Measurements from ENCODE around the gene TATDN2. TPM values are rescaled to one million over a fixed set of nuclear protein-coding genes. Genes with fewer than 3 reads are reported as not detected.

Gene TATDN2
- total and polyA plus RNA-seq, 2 donors (not counting 3 experiments of a cell fraction or from before 2014, with no cell fraction given), result 10.7 to 26.8 TPM

DNA sequence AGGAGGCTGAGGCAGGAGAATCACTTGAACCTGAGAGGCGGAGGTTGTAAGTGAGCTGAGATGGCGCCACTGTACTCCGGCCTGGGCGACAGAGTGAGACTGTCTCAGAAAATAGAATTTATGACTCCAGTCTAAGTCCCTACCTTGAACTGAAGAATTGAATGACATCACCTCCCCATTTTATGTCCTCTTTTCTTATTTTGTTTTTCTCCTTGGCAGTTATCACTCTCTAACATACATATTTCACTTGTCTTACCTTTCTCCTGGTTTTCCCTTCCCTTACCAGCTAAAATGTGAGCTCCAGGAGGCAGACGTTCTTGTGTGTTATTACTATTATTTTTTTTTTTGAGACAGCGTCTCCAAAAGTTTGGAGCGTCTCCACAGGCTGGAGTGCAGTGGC lies 7.6 kb downstream of the TATDN2 start:
- Histone ChIP-seq H3K9ac (replicated peaks; ENCODE audit: extremely low read depth, insufficient read depth, low read length) (no peak overlapping the region), H3K27ac (ENCODE audit: insufficient read depth, low read depth, low read length) (no peak overlapping the region), H3K4me1 (ENCODE audit: control insufficient read depth, extremely low read depth, insufficient read depth, low read length) (peaks cover 2% of the 10 kb centered on the region), H3K4me3 (replicated peaks in 1 of 3; ENCODE audit: insufficient read depth in 1 of 3, low read depth in 1 of 3, low read length in 3 of 3) (no peak overlapping the region), H2AFZ (ENCODE audit: low read depth, low read length) (no peak overlapping the region), H3K4me2 (ENCODE audit: insufficient read depth, low read length) (no peak overlapping the region), H3K9me3 (replicated peaks; ENCODE audit: control insufficient read depth, insufficient read depth, low read length) (no peaks in the 10 kb centered on the region), H3K27me3 (ENCODE audit: control insufficient read depth in 2 of 2, insufficient read depth in 2 of 2, low read length in 2 of 2) (no peaks in the 10 kb centered on the region), H3K9me1 (replicated peaks; ENCODE audit: control insufficient read depth, extremely low read depth, insufficient read depth, low read length) (no peaks in the 10 kb centered on the region), H4K20me1 (replicated peaks; ENCODE audit: control insufficient read depth, extremely low read depth, insufficient read depth, low read length) (no peaks in the 10 kb centered on the region), H3K36me3 (ENCODE audit: control insufficient read depth in 2 of 2, extremely low read depth in 1 of 2, insufficient read depth in 2 of 2, low read length in 2 of 2) (peaks cover under 1 to 10% of the 10 kb centered on the region in 2 experiments), H3K79me2 (ENCODE audit: control insufficient read depth, insufficient read depth, low read length) (peaks cover 45% of the 10 kb centered on the region)
- FAIRE-seq (no peak), DNase-seq (ENCODE audit: low read depth, low spot score) (no peak)
- BruUV-seq (replicated peaks), result no TSS peak
- TF ChIP-seq FOS (IDR thresholded peaks at IDR 0.05; ENCODE audit: borderline replicate concordance, insufficient read depth, low read length) (no peak), POLR2A (IDR thresholded peaks at IDR 0.05; ENCODE audit: low read depth, low read length) (no peak), MYC (IDR thresholded peaks at IDR 0.05; ENCODE audit: low read depth, low read length) (no peak), JUN (IDR thresholded peaks at IDR 0.05; ENCODE audit: borderline replicate concordance, insufficient read depth, insufficient read length, low read depth) (no peak), EZH2 (IDR thresholded peaks at IDR 0.05; ENCODE audit: borderline replicate concordance, low read depth, low read length, severe bottlenecking) (no peak), POLR2AphosphoS5 (IDR thresholded peaks at IDR 0.05; ENCODE audit: insufficient read depth, low read depth, low read length) (no peak)
- TF ChIP-seq, protein P1, sequence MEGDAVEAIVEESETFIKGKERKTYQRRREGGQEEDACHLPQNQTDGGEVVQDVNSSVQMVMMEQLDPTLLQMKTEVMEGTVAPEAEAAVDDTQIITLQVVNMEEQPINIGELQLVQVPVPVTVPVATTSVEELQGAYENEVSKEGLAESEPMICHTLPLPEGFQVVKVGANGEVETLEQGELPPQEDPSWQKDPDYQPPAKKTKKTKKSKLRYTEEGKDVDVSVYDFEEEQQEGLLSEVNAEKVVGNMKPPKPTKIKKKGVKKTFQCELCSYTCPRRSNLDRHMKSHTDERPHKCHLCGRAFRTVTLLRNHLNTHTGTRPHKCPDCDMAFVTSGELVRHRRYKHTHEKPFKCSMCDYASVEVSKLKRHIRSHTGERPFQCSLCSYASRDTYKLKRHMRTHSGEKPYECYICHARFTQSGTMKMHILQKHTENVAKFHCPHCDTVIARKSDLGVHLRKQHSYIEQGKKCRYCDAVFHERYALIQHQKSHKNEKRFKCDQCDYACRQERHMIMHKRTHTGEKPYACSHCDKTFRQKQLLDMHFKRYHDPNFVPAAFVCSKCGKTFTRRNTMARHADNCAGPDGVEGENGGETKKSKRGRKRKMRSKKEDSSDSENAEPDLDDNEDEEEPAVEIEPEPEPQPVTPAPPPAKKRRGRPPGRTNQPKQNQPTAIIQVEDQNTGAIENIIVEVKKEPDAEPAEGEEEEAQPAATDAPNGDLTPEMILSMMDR (IDR thresholded peaks at IDR 0.05; ENCODE audit: extremely low read depth in 1 of 2, insufficient read depth in 1 of 2, low read depth in 1 of 2, low read length in 2 of 2), result no peak
- TF ChIP-seq, protein P2, sequence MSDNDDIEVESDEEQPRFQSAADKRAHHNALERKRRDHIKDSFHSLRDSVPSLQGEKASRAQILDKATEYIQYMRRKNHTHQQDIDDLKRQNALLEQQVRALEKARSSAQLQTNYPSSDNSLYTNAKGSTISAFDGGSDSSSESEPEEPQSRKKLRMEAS (IDR thresholded peaks at IDR 0.05; ENCODE audit: insufficient read depth, insufficient read length), result no peak
- ChIA-PET POLR2A (no interaction called here), CTCF (no interaction called here)
- dilution Hi-C loops (cut with MboI; ENCODE audit: extremely low pct_ligation_motif_present, low sequenced_read_pairs) (no loop called here), intact Hi-C loops (cut with micrococcal nuclease) (no loop called here)
